Esophagus muscularis mucosa (tissue), 4 donors: ENCODE measurements around the gene DRC7. TPM values are rescaled to one million over a fixed set of nuclear protein-coding genes. Genes with fewer than 3 reads are reported as not detected.

Source experiments
- DNase-seq: peaks from one replicate; pipeline ENCODE4 v3.0.0-alpha.2; 2017; ENCODE audit errors: extremely low spot score
- H3K27ac ChIP-seq, 4 donors: fragments of 200-600 bp; sonication (generic); replicated peaks in 1 of 4; 1 replicate in 3 of 4; 2 replicates in 1 of 4; pipeline ENCODE4 v1.5.1; 2016 to 2019; ENCODE audit warnings: mild to moderate bottlenecking in 1 of 4
- H3K27me3 ChIP-seq, 4 donors: fragments of 200-600 bp; sonication (generic); one replicate each; pipeline versions ENCODE4 v1.5.1 to v1.6.0; 2016 to 2019
- H3K36me3 ChIP-seq, 4 donors: fragments of 200-600 bp; sonication (generic); one replicate each; pipeline ENCODE4 v1.5.1; 2016 to 2019
- H3K4me1 ChIP-seq, 4 donors: fragments of 200-600 bp; sonication (generic); one replicate each; pipeline ENCODE4 v1.5.1; 2016 to 2019
- H3K4me3 ChIP-seq, 4 donors: fragments of 200-600 bp; sonication (generic); 1 replicate in 2 of 4; 2 replicates in 2 of 4; pipeline ENCODE4 v1.5.1; 2016 to 2019; ENCODE audit warnings: mild to moderate bottlenecking in 4 of 4, moderate library complexity in 1 of 4
- H3K9me3 ChIP-seq, 4 donors: fragments of 200-600 bp; sonication (generic); 1 replicate in 3 of 4; 2 replicates in 1 of 4; pipeline ENCODE4 v1.5.1; 2016 to 2019
- CTCF ChIP-seq, 3 experiments: fragments of 200-600 bp in 2 of 3; fragments of 450-650 bp in 1 of 3; sonication (generic) in 2 of 3; IDR thresholded peaks; one replicate each; pipeline ENCODE4 v1.5.1; 2017 to 2019; ENCODE audit warnings: antibody characterized with exemption in 3 of 3, mild to moderate bottlenecking in 2 of 3, moderate library complexity in 1 of 3
- EP300 ChIP-seq: sonication (generic); formaldehyde crosslinking; IDR thresholded peaks from one replicate; pipeline ENCODE4 v1.6.1; 2017; ENCODE audit warnings: antibody characterized with exemption
- POLR2A ChIP-seq: fragments of 450-650 bp; IDR thresholded peaks from one replicate; pipeline ENCODE4 v1.6.1; 2017; ENCODE audit warnings: antibody characterized with exemption, moderate library complexity, mild to moderate bottlenecking, low read depth
- POLR2AphosphoS5 ChIP-seq, 2 donors: sonication (generic); formaldehyde crosslinking; IDR thresholded peaks; one replicate each; pipeline ENCODE4 v1.6.1; 2017; ENCODE audit warnings: antibody characterized with exemption in 2 of 2
- WGBS: methylation state at CpG from one replicate; pipeline ENCODE4 v1.1.5; 2018; 5-methylcytosine and 5-hydroxymethylcytosine counted together
- intact Hi-C: fragments of 100-400 bp; cut with DNase I; formaldehyde crosslinking; loops from one replicate; pipeline ENCODE4 v1.15.1; 2023
- total RNA-seq, 4 donors: library from RNA; depleted of rRNA; stranded (reverse); fragments of >200 nt; gene quantifications; one replicate each; pipeline versions ENCODE4 v1.1.0 to v1.2.1, GENCODE V29; 2016

Gene DRC7
- total RNA-seq, 4 donors from 2014 or later: under 0.01 to 0.17 TPM; not detected in 2

- no peak for DNase-seq
- intact Hi-C loops: no loop called here
- Histone ChIP-seq H3K4me3 (no peak overlapping the region), H3K4me1 (no peaks in the 10 kb centered on the region), H3K36me3 (peaks cover 0 to 99% (median 11%) of the 10 kb centered on the region in 4 donors), H3K27me3 (peaks cover 0 to 25% (median 0%) of the 10 kb centered on the region in 4 donors), H3K27ac (no peak overlapping the region), H3K9me3 (no peaks in the 10 kb centered on the region)
- TF ChIP-seq CTCF (IDR thresholded peaks at IDR 0.05): no peak
- TF ChIP-seq EP300: no peak
- TF ChIP-seq POLR2A: no peak
- no peak for TF ChIP-seq POLR2AphosphoS5 (IDR thresholded peaks at IDR 0.05)
- 85% methylated on average over 10 of the region's 11 CpGs for WGBS
Observed at GRCh38 chr16:57656342-57656955, 38.2 kb upstream of the DRC7 start.

GRCh38 chr16:57657228-57657627, 37.4 kb upstream of the DRC7 start:
- Histone ChIP-seq H3K27me3 (peaks cover 0 to 19% (median 0%) of the 10 kb centered on the region in 4 donors), H3K4me3 (no peak overlapping the region), H3K27ac (no peak overlapping the region), H3K9me3 (no peaks in the 10 kb centered on the region), H3K36me3 (peaks cover 0 to 98% (median 14%) of the 10 kb centered on the region in 4 donors), H3K4me1 (no peaks in the 10 kb centered on the region)
- intact Hi-C loops: no loop called here
- TF ChIP-seq POLR2AphosphoS5 (IDR thresholded peaks at IDR 0.05): no peak
- WGBS: 91% methylated on average over 9 of the region's 13 CpGs
- DNase-seq: no peak

GRCh38 chr16:57658130-57658877, 36.3 kb upstream of the DRC7 start:
- H3K27me3 ChIP-seq: peaks cover 0 to 16% (median 0%) of the 10 kb centered on the region in 4 donors
- TF ChIP-seq CTCF (IDR thresholded peaks at IDR 0.05) (no peak), POLR2AphosphoS5 (IDR thresholded peaks at IDR 0.05) (no peak)
- no peak for DNase-seq
- no peaks in the 10 kb centered on the region for H3K4me1 ChIP-seq
- intact Hi-C loops: no loop called here
- no peaks in the 10 kb centered on the region for H3K9me3 ChIP-seq
- H3K4me3 ChIP-seq: no peak overlapping the region
- 90% methylated on average over 10 of the region's 10 CpGs for WGBS
- peaks cover 0 to 97% (median 14%) of the 10 kb centered on the region in 4 donors for H3K36me3 ChIP-seq
- H3K27ac ChIP-seq: no peak overlapping the region

GRCh38 chr16:57658878-57659674, 35.5 kb upstream of the DRC7 start:
- H3K4me3 ChIP-seq: no peak overlapping the region
- no peaks in the 10 kb centered on the region for H3K4me1 ChIP-seq
- no peaks in the 10 kb centered on the region for H3K9me3 ChIP-seq
- DNase-seq: no peak
- intact Hi-C loops: no loop called here
- 20% methylated on average over 1 of the region's 19 CpGs for WGBS
- no peak for TF ChIP-seq CTCF (IDR thresholded peaks at IDR 0.05)
- TF ChIP-seq POLR2AphosphoS5 (IDR thresholded peaks at IDR 0.05): no peak
- no peak for TF ChIP-seq EP300
- TF ChIP-seq POLR2A: no peak
- H3K27me3 ChIP-seq: peaks cover 0 to 13% (median 0%) of the 10 kb centered on the region in 4 donors
- peaks cover 0 to 97% (median 17%) of the 10 kb centered on the region in 4 donors for H3K36me3 ChIP-seq
- no peak overlapping the region for H3K27ac ChIP-seq
